ENCODE data around the gene PARD3B. TPM values are rescaled to one million over a fixed set of nuclear protein-coding genes. Genes with fewer than 3 reads are reported as not detected.

The PARD3B gene
- total and polyA plus RNA-seq, 2 donors from 2014 or later = 5.3 to 29.6 TPM

- Histone ChIP-seq H3K27me3 (ENCODE audit: control insufficient read depth, insufficient read depth, low read length) (no peaks in the 10 kb centered on the region), H3K9me3 (ENCODE audit: control insufficient read depth in 2 of 3, insufficient read depth in 1 of 3, low read length in 3 of 3) (no peaks in the 10 kb centered on the region), H3K4me3 (ENCODE audit: low read length in 3 of 3) (no peak overlapping the region), H3K27ac (ENCODE audit: low read depth in 2 of 2, low read length in 2 of 2) (no peak overlapping the region), H3K36me3 (ENCODE audit: control insufficient read depth in 2 of 3, insufficient read depth in 3 of 3, low read length in 3 of 3) (no peaks in the 10 kb centered on the region), H3K9ac (ENCODE audit: low read length in 3 of 3) (no peak overlapping the region), H3K4me1 (ENCODE audit: control insufficient read depth in 2 of 3, insufficient read depth in 2 of 3, low read depth in 1 of 3, low read length in 3 of 3) (peaks cover 0 to 2% (median 0%) of the 10 kb centered on the region in 3 donors)
- FAIRE-seq (no peak), DNase-seq (no peak)
- TF ChIP-seq, protein P1, sequence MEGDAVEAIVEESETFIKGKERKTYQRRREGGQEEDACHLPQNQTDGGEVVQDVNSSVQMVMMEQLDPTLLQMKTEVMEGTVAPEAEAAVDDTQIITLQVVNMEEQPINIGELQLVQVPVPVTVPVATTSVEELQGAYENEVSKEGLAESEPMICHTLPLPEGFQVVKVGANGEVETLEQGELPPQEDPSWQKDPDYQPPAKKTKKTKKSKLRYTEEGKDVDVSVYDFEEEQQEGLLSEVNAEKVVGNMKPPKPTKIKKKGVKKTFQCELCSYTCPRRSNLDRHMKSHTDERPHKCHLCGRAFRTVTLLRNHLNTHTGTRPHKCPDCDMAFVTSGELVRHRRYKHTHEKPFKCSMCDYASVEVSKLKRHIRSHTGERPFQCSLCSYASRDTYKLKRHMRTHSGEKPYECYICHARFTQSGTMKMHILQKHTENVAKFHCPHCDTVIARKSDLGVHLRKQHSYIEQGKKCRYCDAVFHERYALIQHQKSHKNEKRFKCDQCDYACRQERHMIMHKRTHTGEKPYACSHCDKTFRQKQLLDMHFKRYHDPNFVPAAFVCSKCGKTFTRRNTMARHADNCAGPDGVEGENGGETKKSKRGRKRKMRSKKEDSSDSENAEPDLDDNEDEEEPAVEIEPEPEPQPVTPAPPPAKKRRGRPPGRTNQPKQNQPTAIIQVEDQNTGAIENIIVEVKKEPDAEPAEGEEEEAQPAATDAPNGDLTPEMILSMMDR (IDR thresholded peaks at IDR 0.05; ENCODE audit: borderline replicate concordance, extremely low read depth, insufficient read depth) = no peak
- intact Hi-C loops (cut with DNase I) = no loop called here
These were observed 468.9 kb downstream of the PARD3B start for GRCh38 chr2:205014201-205014600.

- FAIRE-seq (no peak), DNase-seq (no peak)
- Histone ChIP-seq H3K27ac (ENCODE audit: low read depth in 2 of 2, low read length in 2 of 2) (no peak overlapping the region), H3K4me1 (ENCODE audit: control insufficient read depth in 2 of 3, insufficient read depth in 2 of 3, low read depth in 1 of 3, low read length in 3 of 3) (peaks cover 0 to 2% (median 0%) of the 10 kb centered on the region in 3 donors), H3K36me3 (ENCODE audit: control insufficient read depth in 2 of 3, insufficient read depth in 3 of 3, low read length in 3 of 3) (no peaks in the 10 kb centered on the region), H3K9ac (ENCODE audit: low read length in 3 of 3) (no peak overlapping the region), H3K4me3 (ENCODE audit: low read length in 3 of 3) (no peak overlapping the region), H3K27me3 (ENCODE audit: control insufficient read depth, insufficient read depth, low read length) (no peaks in the 10 kb centered on the region), H3K9me3 (ENCODE audit: control insufficient read depth in 2 of 3, insufficient read depth in 1 of 3, low read length in 3 of 3) (no peaks in the 10 kb centered on the region)
- TF ChIP-seq, protein P1 (IDR thresholded peaks at IDR 0.05; ENCODE audit: borderline replicate concordance, extremely low read depth, insufficient read depth) = no peak
- intact Hi-C loops (cut with DNase I) = no loop called here
These were observed 472.1 kb downstream of the PARD3B start for GRCh38 chr2:205017381-205017780.

DNA sequence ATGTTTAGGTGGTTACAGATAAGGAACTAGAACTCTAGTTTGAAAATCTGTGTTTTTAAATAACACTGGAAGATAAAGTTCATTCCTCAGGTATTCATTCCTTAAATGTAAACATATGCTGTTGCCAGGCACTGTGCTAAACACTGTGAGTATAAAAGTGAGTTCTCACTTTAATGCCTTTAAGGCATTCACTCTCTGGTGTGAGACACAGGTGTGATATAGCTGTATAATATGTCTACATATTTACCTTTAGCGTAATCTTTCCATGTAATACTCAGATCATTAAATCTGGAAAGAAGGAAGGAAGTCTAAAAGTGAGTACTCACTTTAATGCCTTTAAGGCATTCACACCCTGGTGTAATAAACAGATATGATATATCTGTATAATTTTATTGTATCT, 472.6 kb downstream of the PARD3B start:
- no peaks in the 10 kb centered on the region for H3K36me3 ChIP-seq (ENCODE audit: control insufficient read depth in 2 of 3, insufficient read depth in 3 of 3, low read length in 3 of 3)
- intact Hi-C loops (cut with DNase I) = no loop called here
- TF ChIP-seq, protein P1 (IDR thresholded peaks at IDR 0.05; ENCODE audit: borderline replicate concordance, extremely low read depth, insufficient read depth) = no peak
- peaks cover 0 to 3% (median under 1%) of the 10 kb centered on the region in 3 donors for H3K4me1 ChIP-seq (ENCODE audit: control insufficient read depth in 2 of 3, insufficient read depth in 2 of 3, low read depth in 1 of 3, low read length in 3 of 3)
- H3K4me3 ChIP-seq (ENCODE audit: low read length in 3 of 3) = no peak overlapping the region
- no peaks in the 10 kb centered on the region for H3K27me3 ChIP-seq (ENCODE audit: control insufficient read depth, insufficient read depth, low read length)
- FAIRE-seq (no peak), DNase-seq (no peak)
- H3K9ac ChIP-seq (ENCODE audit: low read length in 3 of 3) = no peak overlapping the region
- H3K9me3 ChIP-seq (ENCODE audit: control insufficient read depth in 2 of 3, insufficient read depth in 1 of 3, low read length in 3 of 3) = no peaks in the 10 kb centered on the region
- H3K27ac ChIP-seq (ENCODE audit: low read depth in 2 of 2, low read length in 2 of 2) = no peak overlapping the region

- peak in 3 of 5 donors; percentile 19 to 58 (median 51) for DNase-seq
- Histone ChIP-seq H3K36me3 (ENCODE audit: control insufficient read depth in 2 of 3, insufficient read depth in 3 of 3, low read length in 3 of 3) (no peaks in the 10 kb centered on the region), H3K9me3 (ENCODE audit: control insufficient read depth in 2 of 3, insufficient read depth in 1 of 3, low read length in 3 of 3) (no peaks in the 10 kb centered on the region), H3K4me1 (ENCODE audit: control insufficient read depth in 2 of 3, insufficient read depth in 2 of 3, low read depth in 1 of 3, low read length in 3 of 3) (peaks cover 0 to 4% (median 0%) of the 10 kb centered on the region in 3 donors), H3K27ac (ENCODE audit: low read depth in 2 of 2, low read length in 2 of 2) (no peak overlapping the region), H3K9ac (ENCODE audit: low read length in 3 of 3) (no peak overlapping the region), H3K4me3 (ENCODE audit: low read length in 3 of 3) (no peak overlapping the region), H3K27me3 (ENCODE audit: control insufficient read depth, insufficient read depth, low read length) (no peaks in the 10 kb centered on the region)
- no peak for FAIRE-seq
- TF ChIP-seq, protein P1 (IDR thresholded peaks at IDR 0.05; ENCODE audit: borderline replicate concordance, extremely low read depth, insufficient read depth) = no peak
- intact Hi-C loops (cut with DNase I) = no loop called here
These were observed 475.4 kb downstream of the PARD3B start for GRCh38 chr2:205020673-205021072.
